Spleen (tissue), 11 donors: ENCODE results near the gene SRA1. TPM values are rescaled to one million over a fixed set of nuclear protein-coding genes. Genes with fewer than 3 reads are reported as not detected.

Experiments
- DNase-seq: peaks from one replicate; pipeline ENCODE4 v3.0.0-alpha.2; 2020
- H3K27ac ChIP-seq, 8 donors: fragments of 200-600 bp; sonication (generic) in 7 of 8; 1 replicate in 4 of 8; 2 replicates in 4 of 8; pipeline versions ENCODE4 v1.5.0 to v1.8.0; 2016 to 2021; ENCODE audit warnings: inconsistent platforms in 4 of 8, mild to moderate bottlenecking in 4 of 8, moderate library complexity in 1 of 8
- H3K27me3 ChIP-seq, 7 donors: fragments of 200-600 bp; sonication (generic) in 6 of 7; replicated peaks in 1 of 7; 1 replicate in 4 of 7; 2 replicates in 3 of 7; pipeline versions ENCODE4 v1.5.0 to v1.8.0; 2016 to 2021; ENCODE audit warnings: inconsistent platforms in 3 of 7, mild to moderate bottlenecking in 1 of 7
- H3K36me3 ChIP-seq, 6 donors: fragments of 200-600 bp; sonication (generic) in 5 of 6; 1 replicate in 4 of 6; 2 replicates in 2 of 6; pipeline versions ENCODE4 v1.5.0 to v1.8.0; 2016 to 2021; ENCODE audit warnings: inconsistent platforms in 2 of 6
- H3K4me1 ChIP-seq, 6 donors: fragments of 200-600 bp; sonication (generic) in 5 of 6; 1 replicate in 3 of 6; 2 replicates in 3 of 6; pipeline versions ENCODE4 v1.5.0 to v1.8.0; 2016 to 2021; ENCODE audit warnings: inconsistent platforms in 3 of 6
- H3K4me3 ChIP-seq, 8 donors: fragments of 200-600 bp; sonication (generic) in 7 of 8; 1 replicate in 4 of 8; 2 replicates in 4 of 8; pipeline versions ENCODE4 v1.5.0 to v1.8.0; 2016 to 2021; ENCODE audit warnings: inconsistent platforms in 4 of 8, mild to moderate bottlenecking in 4 of 8, moderate library complexity in 2 of 8
- H3K9me3 ChIP-seq, 8 donors: fragments of 200-600 bp; sonication (generic) in 7 of 8; 1 replicate in 4 of 8; 2 replicates in 4 of 8; pipeline versions ENCODE4 v1.5.0 to v1.8.0; 2016 to 2021; ENCODE audit warnings: inconsistent platforms in 4 of 8
- POLR2A ChIP-seq, 3 donors: fragments of 450-650 bp; IDR thresholded peaks; one replicate each; pipeline ENCODE4 v1.5.1; 2017; ENCODE audit warnings: antibody characterized with exemption in 3 of 3, mild to moderate bottlenecking in 1 of 3
- POLR2AphosphoS5 ChIP-seq, 3 donors: sonication (generic); formaldehyde crosslinking; IDR thresholded peaks; one replicate each; pipeline ENCODE4 v1.5.1; 2017; ENCODE audit warnings: antibody characterized with exemption in 3 of 3
- WGBS, 5 donors: extraction: QIAGEN DNeasy Blood & Tissue Kit in 3 of 5; methylation state at CpG; one replicate each; pipeline versions ENCODE4 v1.1.5 to v1.1.7; 2013 to 2018; 5-methylcytosine and 5-hydroxymethylcytosine counted together
- intact Hi-C: fragments of 100-400 bp; cut with DNase I; formaldehyde crosslinking; loops from one replicate; pipeline ENCODE4 v1.15.0; 2023; ENCODE audit warnings: low total_unique reads
- polyA plus RNA-seq, 3 donors: library from polyadenylated mRNA; stranded (reverse); fragments of 200-250 nt; gene quantifications; one replicate each; pipeline ENCODE4 v1.2.1, GENCODE V29; 2013
- total RNA-seq, 7 donors: library from RNA; depleted of rRNA in 3 of 7; stranded (reverse); fragments of >200 nt in 3 of 7; fragmentation: NEBNext Ultra II Directional in 4 of 7; extraction: Animal tissue kit (Norgen Biotek cat#: 25700) in 4 of 7; gene quantifications; one replicate each; pipeline versions ENCODE4 v1.1.0 to v1.2.1, GENCODE V29; 2016 to 2021
- TF ChIP-seq, protein P1 (sequence below), 11 experiments: fragments of 200-600 bp in 7 of 11; fragments of 450-650 bp in 4 of 11; sonication (generic) in 4 of 11; IDR thresholded peaks in 8 of 11; conservative IDR thresholded peaks in 3 of 11; 1 replicate in 7 of 11; 2 replicates in 4 of 11; pipeline versions ENCODE4 v1.4.0 to v1.8.0; 2016 to 2021; ENCODE audit warnings: antibody characterized with exemption in 11 of 11, inconsistent platforms in 4 of 11, mild to moderate bottlenecking in 1 of 11
- donor health status: healthy with polysubstance abuse.
- donor health status: DM: no; HTN: no; CAD: no; lungs with moderate emphysema.
- donor health status: DM: no; HTN: no; CAD: no.
- donor health status: Bipolar disorder and iron deficiency.
- donor health status: healthy.
- donor health status: DM: no; HTN: no; CAD: no.
- donor health status: DM: yes; HTN: yes; CAD: no.

Gene SRA1
- total and polyA plus RNA-seq, 10 donors: 22.9 to 42.1 (median 29.5) TPM

DNA sequence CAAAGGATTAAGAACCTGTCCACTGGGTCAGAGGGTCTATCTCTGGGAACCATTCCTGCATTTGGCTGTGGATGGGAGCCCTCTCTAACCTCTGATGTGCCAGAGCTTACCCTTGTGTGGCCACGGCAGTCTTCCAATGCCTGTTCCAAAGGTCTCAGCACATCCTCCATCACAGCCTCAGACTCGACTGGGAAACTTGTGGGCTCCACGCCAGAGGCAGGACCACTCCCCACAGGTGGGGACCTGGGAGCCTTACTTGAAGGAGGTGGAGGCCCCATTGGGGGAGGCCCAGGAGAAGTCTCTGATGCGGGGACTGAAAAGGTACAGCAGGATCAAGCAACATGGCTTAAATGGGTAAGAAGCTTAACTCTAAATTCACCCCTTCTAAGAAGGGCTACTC, 5.4 kb downstream of the SRA1 start:
- intact Hi-C loops: no loop called here
- Histone ChIP-seq H3K27me3 (no peaks in the 10 kb centered on the region), H3K9me3 (no peaks in the 10 kb centered on the region), H3K36me3 (peaks cover 0 to 53% (median 32%) of the 10 kb centered on the region in 6 donors), H3K4me1 (peaks cover 27 to 80% (median 74%) of the 10 kb centered on the region in 6 donors), H3K27ac (no peak overlapping the region), H3K4me3 (no peak overlapping the region)
- 91 to 100% (median 93%) methylated on average over 4 of the region's 4 CpGs for WGBS, 5 donors
- TF ChIP-seq POLR2A (IDR thresholded peaks at IDR 0.05) (no peak), POLR2AphosphoS5 (IDR thresholded peaks at IDR 0.05) (peak in 1 of 3 donors; percentile 11)
- TF ChIP-seq, protein P1, sequence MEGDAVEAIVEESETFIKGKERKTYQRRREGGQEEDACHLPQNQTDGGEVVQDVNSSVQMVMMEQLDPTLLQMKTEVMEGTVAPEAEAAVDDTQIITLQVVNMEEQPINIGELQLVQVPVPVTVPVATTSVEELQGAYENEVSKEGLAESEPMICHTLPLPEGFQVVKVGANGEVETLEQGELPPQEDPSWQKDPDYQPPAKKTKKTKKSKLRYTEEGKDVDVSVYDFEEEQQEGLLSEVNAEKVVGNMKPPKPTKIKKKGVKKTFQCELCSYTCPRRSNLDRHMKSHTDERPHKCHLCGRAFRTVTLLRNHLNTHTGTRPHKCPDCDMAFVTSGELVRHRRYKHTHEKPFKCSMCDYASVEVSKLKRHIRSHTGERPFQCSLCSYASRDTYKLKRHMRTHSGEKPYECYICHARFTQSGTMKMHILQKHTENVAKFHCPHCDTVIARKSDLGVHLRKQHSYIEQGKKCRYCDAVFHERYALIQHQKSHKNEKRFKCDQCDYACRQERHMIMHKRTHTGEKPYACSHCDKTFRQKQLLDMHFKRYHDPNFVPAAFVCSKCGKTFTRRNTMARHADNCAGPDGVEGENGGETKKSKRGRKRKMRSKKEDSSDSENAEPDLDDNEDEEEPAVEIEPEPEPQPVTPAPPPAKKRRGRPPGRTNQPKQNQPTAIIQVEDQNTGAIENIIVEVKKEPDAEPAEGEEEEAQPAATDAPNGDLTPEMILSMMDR (IDR thresholded peaks at IDR 0.05 in 8 of 11, conservative IDR thresholded peaks at IDR 0.05 in 3 of 11): no peak
- DNase-seq: no peak

DNA sequence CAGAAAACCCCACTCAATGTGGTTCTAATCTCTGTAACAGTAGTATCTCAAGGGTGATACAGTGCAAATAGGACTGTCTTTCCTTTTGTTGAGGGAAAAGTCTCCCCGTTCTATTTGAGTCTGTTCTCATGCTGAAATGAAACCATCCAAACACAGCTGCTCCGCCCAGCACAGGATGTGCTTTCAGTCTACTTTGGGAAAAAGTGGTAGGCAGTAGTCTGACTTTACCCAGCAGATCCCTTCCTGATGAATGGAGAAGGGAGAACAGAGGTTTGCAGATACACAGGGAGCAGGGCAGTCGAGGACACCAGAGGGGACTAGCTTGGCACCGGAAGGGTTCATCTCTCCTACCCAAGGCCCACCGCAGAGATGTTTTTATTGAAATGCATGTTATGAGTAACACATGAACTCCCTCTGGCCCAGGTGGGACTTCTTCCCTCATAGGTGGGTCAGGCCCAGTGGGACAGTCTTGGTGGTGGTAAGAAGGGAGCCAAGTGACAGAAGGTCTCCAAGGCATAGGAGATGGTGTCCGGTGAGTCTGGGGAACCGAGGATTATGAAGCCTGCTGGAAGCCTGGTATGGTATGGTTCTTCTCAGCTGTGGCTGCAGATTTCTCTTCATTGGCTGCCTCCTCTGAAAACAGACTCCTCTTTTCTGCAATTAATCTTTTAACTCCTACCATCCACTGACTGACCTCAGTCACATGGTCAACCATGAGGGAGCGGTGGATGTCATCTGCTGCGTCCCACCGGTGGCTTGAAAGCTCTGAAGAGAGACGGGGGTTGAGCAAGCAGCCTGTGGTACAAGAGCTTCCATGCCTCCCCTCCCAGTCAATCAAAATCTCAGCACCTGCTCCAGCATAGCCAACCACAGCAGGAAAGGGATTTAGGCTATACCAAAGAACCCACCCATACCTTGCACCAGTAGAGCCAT, 6.9 kb downstream of the SRA1 start:
- H3K36me3 ChIP-seq: peaks cover 0 to 55% (median 32%) of the 10 kb centered on the region in 6 donors
- no peaks in the 10 kb centered on the region for H3K27me3 ChIP-seq
- 87 to 92% (median 89%) methylated on average over 11 of the region's 11 CpGs for WGBS, 5 donors
- peaks cover 17 to 74% (median 67%) of the 10 kb centered on the region in 6 donors for H3K4me1 ChIP-seq
- H3K9me3 ChIP-seq: no peaks in the 10 kb centered on the region
- TF ChIP-seq POLR2AphosphoS5 (IDR thresholded peaks at IDR 0.05) (no peak), POLR2A (IDR thresholded peaks at IDR 0.05) (no peak)
- TF ChIP-seq, protein P1 (IDR thresholded peaks at IDR 0.05 in 8 of 11, conservative IDR thresholded peaks at IDR 0.05 in 3 of 11): no peak
- H3K27ac ChIP-seq: peak overlapping the region in 7 of 8 donors; percentile 51 to 98 (median 93)
- no peak overlapping the region for H3K4me3 ChIP-seq
- intact Hi-C loops: no loop called here
- DNase-seq: no peak

DNA sequence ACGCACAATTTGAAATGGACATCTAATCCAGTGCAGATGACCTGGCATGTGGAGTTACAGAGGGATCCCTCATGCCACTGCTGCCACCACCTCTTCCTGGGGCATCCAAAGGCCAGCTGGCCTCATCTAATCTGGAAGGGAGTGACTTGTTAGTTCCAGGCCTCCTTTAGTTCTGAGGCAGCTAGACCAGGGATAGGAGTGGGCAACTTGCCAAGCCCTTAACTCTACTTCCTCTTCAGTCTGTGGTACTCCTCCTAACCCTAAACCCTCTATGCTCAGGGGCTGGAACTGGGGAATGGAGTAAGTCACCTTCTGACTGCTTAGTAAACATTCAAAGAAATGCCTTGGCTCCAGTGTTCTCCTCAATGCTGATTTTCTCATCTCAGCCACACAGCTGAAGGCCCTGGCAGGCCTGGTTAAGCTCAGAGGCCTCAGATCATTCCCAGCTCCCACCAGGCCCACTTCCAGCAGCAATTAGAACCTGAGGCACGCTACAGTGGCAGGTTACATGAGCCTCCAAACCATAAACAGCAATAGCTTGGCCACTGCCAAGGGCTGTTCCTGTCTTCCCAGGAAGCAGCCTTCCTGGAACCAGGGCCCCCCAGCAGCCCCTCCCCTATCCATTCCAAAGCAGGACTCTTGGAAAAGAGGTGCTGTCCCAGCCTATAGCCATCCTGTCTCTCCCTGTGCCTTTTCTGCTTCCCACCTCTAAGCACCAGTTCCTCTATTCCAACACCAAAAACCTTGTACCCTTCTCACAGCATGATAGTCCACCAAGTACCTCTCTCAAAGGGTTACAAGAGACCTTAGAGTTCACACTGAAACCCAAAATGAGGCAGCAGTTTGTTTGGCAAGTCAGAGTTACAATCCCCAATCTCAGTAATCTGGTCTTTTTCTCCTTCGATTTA, 7.8 kb downstream of the SRA1 start:
- H3K4me1 ChIP-seq: peaks cover 16 to 65% (median 58%) of the 10 kb centered on the region in 6 donors

More for the DNA sequence above, 7.8 kb downstream of the SRA1 start:
- 78 to 91% (median 88%) methylated on average over 3 of the region's 3 CpGs for WGBS, 5 donors
- Histone ChIP-seq H3K27me3 (no peaks in the 10 kb centered on the region), H3K27ac (peak overlapping the region; percentile 51 to 98 (median 92)), H3K36me3 (peaks cover 0 to 64% (median 32%) of the 10 kb centered on the region in 6 donors), H3K4me3 (peak overlapping the region in 1 of 8 donors; percentile 5), H3K9me3 (no peaks in the 10 kb centered on the region)
- DNase-seq: no peak
- TF ChIP-seq, protein P1 (IDR thresholded peaks at IDR 0.05 in 8 of 11, conservative IDR thresholded peaks at IDR 0.05 in 3 of 11): no peak
- TF ChIP-seq POLR2A (IDR thresholded peaks at IDR 0.05): no peak
- TF ChIP-seq POLR2AphosphoS5 (IDR thresholded peaks at IDR 0.05): peak in 2 of 3 donors; percentile 31 to 63
- intact Hi-C loops: no loop called here
